GM12878 (cell line): ENCODE data around the gene STK4. TPM values are rescaled to one million over a fixed set of nuclear protein-coding genes. Genes with fewer than 3 reads are reported as not detected.

ENCODE experiments used
- ATAC-seq: fragments of 200-7000 bp; cut with Tn5 transposase; 3 replicates; pipeline ENCODE4 v1.9.1; 2020; ENCODE audit warnings: mild to moderate bottlenecking, moderate library complexity
- BruUV-seq: library from RNA; stranded (reverse); fragments of 400-500 nt; replicated peaks from 2 replicates; lab custom pipeline; 2021; lab: Mats Ljungman, UMichigan
- CTCF ChIA-PET: fragments of 300-600 bp; sonication (Branson Sonifier 250); formaldehyde crosslinking; extraction: SDS; loops from one replicate; lab custom pipeline; 2021; ENCODE audit warnings: inconsistent platforms; lab: Yijun Ruan, JAX
- POLR2A ChIA-PET: fragments of 350-600 bp; formaldehyde crosslinking; extraction: SDS; loops from one replicate; lab custom pipeline; 2021; ENCODE audit warnings: inconsistent platforms; lab: Charles Lee
- RAD21 ChIA-PET: fragments of 300-600 bp; sonication (Branson Sonifier 250); formaldehyde crosslinking; loops from one replicate; lab custom pipeline; 2023; ENCODE audit warnings: antibody characterized with exemption; ENCODE audit not compliant: unreplicated experiment; lab: Charles Lee
- SMC1A ChIA-PET: fragments of 300-600 bp; sonication (Branson Sonifier 250); formaldehyde crosslinking; loops from one replicate; lab custom pipeline; 2023; ENCODE audit not compliant: unreplicated experiment, uncharacterized antibody; lab: Charles Lee
- DNase-seq: peaks from one replicate; pipeline ENCODE4 v3.0.0-alpha.2; 2011; ENCODE audit warnings: low read depth, low spot score
- FAIRE-seq: peaks from 3 replicates; lab custom pipeline; 2011; peaks lifted over from hg19 to GRCh38; lab: Jason Lieb, UNC
- H2AFZ ChIP-seq: 2 replicates; pipeline ENCODE4 v1.6.0; 2011; ENCODE audit warnings: low read depth, low read length, control low read depth; ENCODE audit not compliant: control insufficient read depth
- H3K27ac ChIP-seq: 2 replicates; pipeline ENCODE4 v1.5.1; 2011; ENCODE audit warnings: control low read depth; ENCODE audit not compliant: control insufficient read depth, insufficient read depth
- H3K27me3 ChIP-seq, 2 experiments: replicated peaks in 1 of 2; 2 replicates each; pipeline versions ENCODE4 v1.6.0 to v1.6.1; 2011; ENCODE audit warnings: low read length in 1 of 2; ENCODE audit not compliant: control insufficient read depth in 2 of 2, insufficient read depth in 2 of 2
- H3K36me3 ChIP-seq, 2 experiments: 2 replicates each; pipeline ENCODE4 v1.5.1; 2011; ENCODE audit warnings: low read length in 1 of 2; ENCODE audit not compliant: control insufficient read depth in 2 of 2, insufficient read depth in 2 of 2
- H3K4me1 ChIP-seq: 2 replicates; pipeline ENCODE4 v1.6.1; 2011; ENCODE audit warnings: mild to moderate bottlenecking, low read length, moderate library complexity, mixed read lengths; ENCODE audit not compliant: control insufficient read depth, insufficient read depth
- H3K4me2 ChIP-seq: 2 replicates; pipeline ENCODE4 v1.6.0; 2011; ENCODE audit warnings: control low read depth; ENCODE audit not compliant: control insufficient read depth, insufficient read depth
- H3K4me3 ChIP-seq: fragments of 200-600 bp; sonication (generic); 2 replicates; pipeline ENCODE4 v1.5.1; 2016
- H3K79me2 ChIP-seq: 2 replicates; pipeline ENCODE4 v1.6.0; 2011; ENCODE audit warnings: low read length; ENCODE audit not compliant: control insufficient read depth, insufficient read depth
- H3K9ac ChIP-seq: 2 replicates; pipeline ENCODE4 v1.8.0; 2011; ENCODE audit warnings: low read length, control low read depth, mixed read lengths; ENCODE audit not compliant: control insufficient read depth, insufficient read depth
- H3K9me3 ChIP-seq: replicated peaks from 3 replicates; pipeline ENCODE4 v1.5.1; 2011; ENCODE audit warnings: mild to moderate bottlenecking, low read length; ENCODE audit not compliant: control insufficient read depth, insufficient read depth
- H4K20me1 ChIP-seq: 2 replicates; pipeline ENCODE4 v1.6.0; 2011; ENCODE audit not compliant: control insufficient read depth, insufficient read depth
- BACH1 ChIP-seq: fragments of 450-650 bp; IDR thresholded peaks from 2 replicates; pipeline ENCODE4 v1.6.1; 2017; ENCODE audit warnings: mild to moderate bottlenecking, borderline replicate concordance
- CEBPB ChIP-seq, 2 experiments: fragments of 150-350 bp in 1 of 2; IDR thresholded peaks; 2 replicates each; pipeline ENCODE4 v1.6.1; 2012 to 2014; ENCODE audit warnings: low read depth in 2 of 2, low read length in 2 of 2, borderline replicate concordance in 1 of 2, inconsistent platforms in 1 of 2
- KDM1A ChIP-seq: fragments of 200-600 bp; sonication (generic); IDR thresholded peaks from 2 replicates; pipeline ENCODE4 v1.6.1; 2016; ENCODE audit warnings: borderline replicate concordance
- LARP7 ChIP-seq: fragments of 450-650 bp; IDR thresholded peaks from 2 replicates; pipeline ENCODE4 v1.6.1; 2017; ENCODE audit warnings: mild to moderate bottlenecking
- MYB ChIP-seq: fragments of 150-350 bp; IDR thresholded peaks from 2 replicates; pipeline ENCODE4 v1.6.1; 2014; ENCODE audit warnings: mild to moderate bottlenecking, low read depth, low read length, borderline replicate concordance
- SRF ChIP-seq, 2 experiments: IDR thresholded peaks; 2 replicates each; pipeline ENCODE4 v1.6.1; 2011; ENCODE audit warnings: low read depth in 2 of 2, low read length in 2 of 2, mild to moderate bottlenecking in 1 of 2, moderate library complexity in 1 of 2
- TCF3 ChIP-seq: IDR thresholded peaks from 2 replicates; pipeline ENCODE4 v1.6.1; 2012; ENCODE audit warnings: low read depth, mild to moderate bottlenecking, low read length, borderline replicate concordance; ENCODE audit not compliant: insufficient read depth
- WGBS: methylation state at CpG from one replicate; pipeline ENCODE4 v1.1.6; 2016; ENCODE audit warnings: low lambda C conversion rate; ENCODE audit not compliant: insufficient replicate concordance, insufficient coverage; ENCODE audit errors: missing lambda C conversion rate; 5-methylcytosine and 5-hydroxymethylcytosine counted together
- in situ Hi-C: fragments of 300-500 bp; cut with MboI; formaldehyde crosslinking; loops from 9 replicates; pipeline ENCODE4 v1.14.3; 2018; ENCODE audit warnings: mixed read lengths
- intact Hi-C: fragments of 100-400 bp; cut with micrococcal nuclease; formaldehyde crosslinking; loops from one replicate; pipeline ENCODE4 v1.14.2; 2022; ENCODE audit not compliant: unreplicated experiment
- polyA plus RNA-seq, 11 experiments: library from polyadenylated mRNA; depleted of rRNA in 4 of 11; unstranded in 6 of 11; stranded (reverse) in 5 of 11; fragments of >200 nt; fragmentation: Nextera tagmentation in 4 of 11; fragmentation: Illumina TruSeq in 1 of 11; extraction: Ambion mirVana in 4 of 11; extraction: Trizol in 1 of 11; gene quantifications; 1 replicate in 1 of 11; 2 replicates in 10 of 11; pipeline versions ENCODE4 v1.2.1 to v1.2.3, GENCODE V29; 2011 to 2016; ENCODE audit warnings: inconsistent platforms in 2 of 11, missing spikeins in 2 of 11, low read depth in 1 of 11
- total RNA-seq, 4 experiments: library from RNA; depleted of rRNA in 3 of 4; stranded (reverse); fragments of >200 nt in 3 of 4; fragmentation: Illumina TruSeq in 1 of 4; extraction: Trizol in 1 of 4; gene quantifications; 2 replicates each; pipeline versions ENCODE4 v1.2.1 to v1.2.3, GENCODE V29; 2013 to 2021
- TF ChIP-seq, protein P1 (sequence below): fragments of 450-650 bp; formaldehyde crosslinking; IDR thresholded peaks from 2 replicates; pipeline ENCODE4 v1.5.0; 2022; ENCODE audit warnings: mild to moderate bottlenecking, missing genetic modification characterization

The STK4 gene
- total and polyA plus RNA-seq, 10 of the 15 experiments (the other 5 are each of a cell fraction or from before 2014, with no cell fraction given) = 24.0 to 135 (median 89.7) TPM

DNA sequence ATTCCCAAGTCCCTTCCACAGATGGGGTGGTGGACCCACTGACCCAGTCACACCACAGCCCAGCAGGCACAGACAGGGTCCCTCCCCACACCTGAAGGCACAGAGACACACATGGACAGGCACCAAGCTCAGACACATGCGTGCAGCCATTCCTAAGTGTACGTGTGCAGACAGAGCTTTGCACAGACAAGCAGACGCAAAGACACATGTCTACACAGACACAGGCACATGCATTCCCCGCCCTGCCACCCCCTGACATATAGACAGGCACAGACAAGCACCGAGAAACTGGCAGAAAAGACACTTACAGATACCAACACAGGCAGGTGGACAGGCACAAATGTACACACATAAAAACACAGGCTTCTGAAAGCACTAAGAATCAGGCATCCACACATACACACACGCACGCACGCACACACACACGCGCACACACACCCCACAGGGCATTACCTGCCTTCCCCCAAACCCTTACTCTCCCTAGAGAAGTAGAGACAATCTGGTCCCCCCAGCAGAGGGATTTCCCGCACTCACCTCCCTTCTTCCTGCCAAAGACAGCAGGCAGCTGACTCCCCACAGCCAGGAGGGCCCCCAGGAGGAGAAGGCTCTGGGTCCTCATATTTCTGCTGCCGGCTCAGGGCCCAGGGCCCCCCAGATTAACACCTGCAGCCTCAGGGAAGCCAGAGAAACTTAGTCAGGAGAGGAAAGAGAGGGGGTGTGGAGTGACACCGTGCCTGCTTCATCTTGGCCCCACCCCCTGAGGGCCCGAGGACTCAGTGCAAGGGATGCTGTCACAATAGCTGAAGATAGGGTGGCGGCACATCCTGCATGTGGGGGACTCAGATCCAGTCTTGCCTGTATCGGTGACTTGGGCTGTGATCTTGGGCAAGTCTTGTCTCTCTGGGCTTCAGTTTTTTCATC, 148.4 kb downstream of the STK4 start, which contains the start of gene WFDC5:
TSS of gene WFDC5 (minus strand) at position 710 of the 921 bp plus-strand sequence. CDS start at position 619, 91 bp downstream.
- Histone ChIP-seq H3K79me2 (no peaks in the 10 kb centered on the region), H3K9ac (no peak within 1 kb of the TSS), H2AFZ (no peak within 1 kb of the TSS), H3K27me3 (no peaks in the 10 kb centered on the region; a peak in 1 of 4 replicates), H3K27ac (no peak within 1 kb of the TSS), H3K9me3 (no peaks in the 10 kb centered on the region), H3K36me3 (no peaks in the 10 kb centered on the region), H3K4me3 (no peak within 1 kb of the TSS), H3K4me1 (no peaks in the 10 kb centered on the region), H4K20me1 (no peaks in the 10 kb centered on the region), H3K4me2 (peak within 1 kb of the TSS; percentile 33; the same call in 1 of the 2 replicates)
- 36% methylated on average over 16 of the region's 16 CpGs for WGBS
- ChIA-PET POLR2A (no interaction called here), CTCF (interaction anchor here (0.9 to 6.8 kb wide), 7 partner anchors 9 to 197 kb away, joined by 3 to 67 read pairs (median 3); no protein-coding TSS in a partner anchor), SMC1A (interaction anchor here (1.0 to 6.4 kb wide), 2 partner anchors 16 to 71 kb away, joined by 3 to 25 read pairs; no protein-coding TSS in a partner anchor), RAD21 (interaction anchor here (0.8 to 1.4 kb wide), 2 partner anchors 71 to 187 kb away, joined by 3 read pairs; no protein-coding TSS in a partner anchor)
- intact Hi-C loops (no loop called here), in situ Hi-C loops (no loop called here)
- FAIRE-seq = no peak
- TF ChIP-seq LARP7 = no peak
- no peak for TF ChIP-seq MYB
- BruUV-seq = no TSS peak
- DNase-seq = no peak
- ATAC-seq = peak; percentile 61

DNA sequence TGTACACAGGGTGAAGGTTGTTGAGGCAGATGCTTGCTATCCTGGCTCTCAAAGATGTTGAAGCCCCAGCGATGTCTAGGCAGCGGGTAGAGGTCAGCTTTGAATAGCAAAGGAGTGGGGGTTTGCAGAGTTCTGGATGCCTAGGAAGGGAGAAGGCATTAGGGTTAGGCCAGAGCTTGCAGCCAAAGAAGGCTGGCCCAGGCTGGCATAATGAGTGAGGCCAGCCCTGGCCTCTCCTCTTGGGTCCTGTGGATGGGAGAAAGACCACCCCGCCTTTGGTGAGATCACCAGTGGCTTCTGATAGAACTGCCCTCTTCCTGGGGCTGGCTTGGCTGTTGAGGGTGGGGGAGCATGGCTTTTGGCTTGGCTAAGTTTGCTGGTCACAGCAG, 149.1 kb downstream of the STK4 start:
- ChIA-PET CTCF (interaction anchor here (0.9 to 6.8 kb wide), 6 partner anchors 9 to 179 kb away, joined by 3 to 44 read pairs (median 3); no protein-coding TSS in a partner anchor), POLR2A (no interaction called here), RAD21 (interaction anchor here (1.4 kb wide), 1 partner anchor 186 kb away, joined by 3 read pairs; no protein-coding TSS in a partner anchor), SMC1A (interaction anchor here (1.0 kb wide), 1 partner anchor 15 kb away, joined by 3 read pairs; no protein-coding TSS in a partner anchor)
- H3K4me2 ChIP-seq = no peak overlapping the region
- DNase-seq (no peak), FAIRE-seq (no peak), ATAC-seq (no peak; the same call in 1 of the 3 replicates)
- 75% methylated on average over 3 of the region's 3 CpGs for WGBS
- H3K36me3 ChIP-seq = no peaks in the 10 kb centered on the region
- in situ Hi-C loops = no loop called here
- no peaks in the 10 kb centered on the region for H4K20me1 ChIP-seq
- no peak overlapping the region for H3K27ac ChIP-seq
- H3K4me3 ChIP-seq = no peak overlapping the region
- H3K9ac ChIP-seq = no peak overlapping the region
- no peaks in the 10 kb centered on the region for H3K79me2 ChIP-seq
- no peaks in the 10 kb centered on the region for H3K4me1 ChIP-seq
- intact Hi-C loops = no loop called here
- H2AFZ ChIP-seq = no peak overlapping the region
- no peaks in the 10 kb centered on the region; a peak in 1 of 4 replicates for H3K27me3 ChIP-seq
- BruUV-seq = no TSS peak
- H3K9me3 ChIP-seq = no peaks in the 10 kb centered on the region
- no peak for TF ChIP-seq CEBPB (IDR thresholded peaks at IDR 0.05; ENCODE audit: borderline replicate concordance in 1 of 2, low read depth in 2 of 2, low read length in 2 of 2)
- no peak for TF ChIP-seq SRF (IDR thresholded peaks at IDR 0.05; ENCODE audit: low read depth in 2 of 2, low read length in 2 of 2)
- no peak for TF ChIP-seq KDM1A
- no peak for TF ChIP-seq TCF3
- TF ChIP-seq BACH1 = no peak
- TF ChIP-seq, protein P1, sequence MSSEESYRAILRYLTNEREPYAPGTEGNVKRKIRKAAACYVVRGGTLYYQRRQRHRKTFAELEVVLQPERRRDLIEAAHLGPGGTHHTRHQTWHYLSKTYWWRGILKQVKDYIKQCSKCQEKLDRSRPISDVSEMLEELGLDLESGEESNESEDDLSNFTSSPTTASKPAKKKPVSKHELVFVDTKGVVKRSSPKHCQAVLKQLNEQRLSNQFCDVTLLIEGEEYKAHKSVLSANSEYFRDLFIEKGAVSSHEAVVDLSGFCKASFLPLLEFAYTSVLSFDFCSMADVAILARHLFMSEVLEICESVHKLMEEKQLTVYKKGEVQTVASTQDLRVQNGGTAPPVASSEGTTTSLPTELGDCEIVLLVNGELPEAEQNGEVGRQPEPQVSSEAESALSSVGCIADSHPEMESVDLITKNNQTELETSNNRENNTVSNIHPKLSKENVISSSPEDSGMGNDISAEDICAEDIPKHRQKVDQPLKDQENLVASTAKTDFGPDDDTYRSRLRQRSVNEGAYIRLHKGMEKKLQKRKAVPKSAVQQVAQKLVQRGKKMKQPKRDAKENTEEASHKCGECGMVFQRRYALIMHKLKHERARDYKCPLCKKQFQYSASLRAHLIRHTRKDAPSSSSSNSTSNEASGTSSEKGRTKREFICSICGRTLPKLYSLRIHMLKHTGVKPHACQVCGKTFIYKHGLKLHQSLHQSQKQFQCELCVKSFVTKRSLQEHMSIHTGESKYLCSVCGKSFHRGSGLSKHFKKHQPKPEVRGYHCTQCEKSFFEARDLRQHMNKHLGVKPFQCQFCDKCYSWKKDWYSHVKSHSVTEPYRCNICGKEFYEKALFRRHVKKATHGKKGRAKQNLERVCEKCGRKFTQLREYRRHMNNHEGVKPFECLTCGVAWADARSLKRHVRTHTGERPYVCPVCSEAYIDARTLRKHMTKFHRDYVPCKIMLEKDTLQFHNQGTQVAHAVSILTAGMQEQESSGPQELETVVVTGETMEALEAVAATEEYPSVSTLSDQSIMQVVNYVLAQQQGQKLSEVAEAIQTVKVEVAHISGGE (CRISPR knock-in tag) = no peak
